ENCODE measurements around the gene NFIA. TPM values are rescaled to one million over a fixed set of nuclear protein-coding genes. Genes with fewer than 3 reads are reported as not detected.

The NFIA gene
- polyA plus RNA-seq, 1 donor (not counting 4 experiments of a cell fraction or from before 2014, with no cell fraction given): 14.7 TPM

DNA sequence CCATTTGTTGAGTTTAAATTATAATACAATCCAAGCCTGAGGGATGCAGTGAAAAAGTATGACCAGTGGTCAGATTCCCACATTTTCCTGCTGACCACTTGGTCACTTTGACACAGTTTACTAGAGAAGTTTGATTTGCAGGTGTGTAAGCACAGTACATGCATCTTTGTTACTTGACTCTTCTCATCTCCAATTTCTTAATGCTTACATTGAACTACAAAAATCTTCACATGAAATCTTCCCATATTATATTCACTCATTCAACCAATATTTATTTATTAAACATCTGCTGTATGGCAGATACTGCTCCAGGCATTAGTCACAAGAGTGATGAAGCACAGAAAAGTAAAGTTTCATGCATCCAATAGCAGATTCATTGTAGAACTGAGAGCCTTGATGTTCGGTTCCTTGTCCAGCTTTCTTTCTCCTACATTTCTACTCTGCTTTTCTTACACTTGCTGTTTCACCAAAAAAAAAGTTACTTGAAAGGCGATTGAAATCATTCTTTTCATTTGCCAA lies 211.7 kb downstream of the NFIA start:
- H4K20me1 ChIP-seq (ENCODE audit: control insufficient read depth, extremely low read depth, insufficient read depth, low read length): no peaks in the 10 kb centered on the region
- no peak overlapping the region for H2AFZ ChIP-seq (ENCODE audit: control insufficient read depth, low read length)
- H3K4me2 ChIP-seq (ENCODE audit: control insufficient read depth, extremely low read depth, insufficient read depth, low read depth, low read length): no peak overlapping the region
- dilution Hi-C loops (cut with MboI; ENCODE audit: extremely low pct_ligation_motif_present, low sequenced_read_pairs): no loop called here
- H3K4me3 ChIP-seq (ENCODE audit: control insufficient read depth in 2 of 3, extremely low read depth in 1 of 3, insufficient read depth in 2 of 3, low read depth in 1 of 3, low read length in 3 of 3): no peak overlapping the region
- no peak overlapping the region for H3K9ac ChIP-seq (ENCODE audit: control insufficient read depth, extremely low read depth, insufficient read depth, low read length)
- no peak for DNase-seq (ENCODE audit: low read depth, low spot score)
- H3K9me1 ChIP-seq (ENCODE audit: control insufficient read depth, extremely low read depth, insufficient read depth, low read length): no peaks in the 10 kb centered on the region
- H3K9me3 ChIP-seq (ENCODE audit: control insufficient read depth, low read depth, low read length): no peaks in the 10 kb centered on the region
- no peaks in the 10 kb centered on the region for H3K36me3 ChIP-seq (ENCODE audit: control insufficient read depth in 2 of 2, extremely low read depth in 1 of 2, insufficient read depth in 2 of 2, low read length in 2 of 2)
- no peak for TF ChIP-seq EZH2 (IDR thresholded peaks at IDR 0.05; ENCODE audit: low read length)
- TF ChIP-seq, protein P1, sequence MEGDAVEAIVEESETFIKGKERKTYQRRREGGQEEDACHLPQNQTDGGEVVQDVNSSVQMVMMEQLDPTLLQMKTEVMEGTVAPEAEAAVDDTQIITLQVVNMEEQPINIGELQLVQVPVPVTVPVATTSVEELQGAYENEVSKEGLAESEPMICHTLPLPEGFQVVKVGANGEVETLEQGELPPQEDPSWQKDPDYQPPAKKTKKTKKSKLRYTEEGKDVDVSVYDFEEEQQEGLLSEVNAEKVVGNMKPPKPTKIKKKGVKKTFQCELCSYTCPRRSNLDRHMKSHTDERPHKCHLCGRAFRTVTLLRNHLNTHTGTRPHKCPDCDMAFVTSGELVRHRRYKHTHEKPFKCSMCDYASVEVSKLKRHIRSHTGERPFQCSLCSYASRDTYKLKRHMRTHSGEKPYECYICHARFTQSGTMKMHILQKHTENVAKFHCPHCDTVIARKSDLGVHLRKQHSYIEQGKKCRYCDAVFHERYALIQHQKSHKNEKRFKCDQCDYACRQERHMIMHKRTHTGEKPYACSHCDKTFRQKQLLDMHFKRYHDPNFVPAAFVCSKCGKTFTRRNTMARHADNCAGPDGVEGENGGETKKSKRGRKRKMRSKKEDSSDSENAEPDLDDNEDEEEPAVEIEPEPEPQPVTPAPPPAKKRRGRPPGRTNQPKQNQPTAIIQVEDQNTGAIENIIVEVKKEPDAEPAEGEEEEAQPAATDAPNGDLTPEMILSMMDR (optimal IDR thresholded peaks at IDR 0.05 in 1 of 3, IDR thresholded peaks at IDR 0.05 in 1 of 3, conservative IDR thresholded peaks at IDR 0.05 in 1 of 3; ENCODE audit: extremely low read depth in 1 of 3, insufficient read depth in 2 of 3, low read length in 3 of 3): no peak
- no peaks in the 10 kb centered on the region for H3K27me3 ChIP-seq (ENCODE audit: control insufficient read depth, extremely low read depth, insufficient read depth, low read length)
- H3K27ac ChIP-seq (ENCODE audit: control insufficient read depth, insufficient read depth, low read length): peak overlapping the region; percentile 58
- H3K79me2 ChIP-seq (ENCODE audit: control insufficient read depth, insufficient read depth, low read length): peaks cover 7% of the 10 kb centered on the region
- peaks cover 17% of the 10 kb centered on the region for H3K4me1 ChIP-seq (ENCODE audit: control insufficient read depth, extremely low read depth, insufficient read depth, low read length)
- no peak for FAIRE-seq

DNA sequence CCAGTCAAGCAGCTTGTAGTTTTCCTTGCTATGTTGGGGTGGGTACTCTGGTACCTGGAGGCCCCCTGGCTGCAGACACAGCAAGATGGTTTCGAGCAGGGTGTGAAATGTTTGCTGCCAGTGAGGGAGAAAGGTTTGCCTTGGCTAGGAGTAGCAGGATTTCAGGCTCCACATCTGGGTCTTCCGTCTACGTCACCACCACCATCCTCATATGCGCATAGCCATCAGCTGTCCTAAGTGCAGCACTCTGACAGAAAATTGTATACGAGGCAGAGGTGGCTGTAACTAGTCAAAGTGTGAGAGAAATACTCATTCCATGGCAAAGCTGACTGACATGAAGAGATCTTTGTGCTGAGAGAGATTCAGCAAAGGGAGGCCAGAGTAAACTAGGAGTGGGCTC lies 212.6 kb downstream of the NFIA start:
- dilution Hi-C loops (cut with MboI; ENCODE audit: extremely low pct_ligation_motif_present, low sequenced_read_pairs): no loop called here
- DNase-seq (ENCODE audit: low read depth, low spot score) (no peak), FAIRE-seq (no peak)
- no peak overlapping the region for H3K9ac ChIP-seq (ENCODE audit: control insufficient read depth, extremely low read depth, insufficient read depth, low read length)
- H3K4me1 ChIP-seq (ENCODE audit: control insufficient read depth, extremely low read depth, insufficient read depth, low read length): peaks cover 17% of the 10 kb centered on the region
- no peaks in the 10 kb centered on the region for H3K9me1 ChIP-seq (ENCODE audit: control insufficient read depth, extremely low read depth, insufficient read depth, low read length)
- no peaks in the 10 kb centered on the region for H3K36me3 ChIP-seq (ENCODE audit: control insufficient read depth in 2 of 2, extremely low read depth in 1 of 2, insufficient read depth in 2 of 2, low read length in 2 of 2)
- no peak overlapping the region for H3K4me3 ChIP-seq (ENCODE audit: control insufficient read depth in 2 of 3, extremely low read depth in 1 of 3, insufficient read depth in 2 of 3, low read depth in 1 of 3, low read length in 3 of 3)
- H3K27me3 ChIP-seq (ENCODE audit: control insufficient read depth, extremely low read depth, insufficient read depth, low read length): no peaks in the 10 kb centered on the region
- H4K20me1 ChIP-seq (ENCODE audit: control insufficient read depth, extremely low read depth, insufficient read depth, low read length): no peaks in the 10 kb centered on the region
- H3K79me2 ChIP-seq (ENCODE audit: control insufficient read depth, insufficient read depth, low read length): peaks cover 7% of the 10 kb centered on the region
- H2AFZ ChIP-seq (ENCODE audit: control insufficient read depth, low read length): no peak overlapping the region
- H3K27ac ChIP-seq (ENCODE audit: control insufficient read depth, insufficient read depth, low read length): no peak overlapping the region
- no peak overlapping the region for H3K4me2 ChIP-seq (ENCODE audit: control insufficient read depth, extremely low read depth, insufficient read depth, low read depth, low read length)
- no peak for TF ChIP-seq EZH2 (IDR thresholded peaks at IDR 0.05; ENCODE audit: low read length)
- TF ChIP-seq, protein P1 (optimal IDR thresholded peaks at IDR 0.05 in 1 of 3, IDR thresholded peaks at IDR 0.05 in 1 of 3, conservative IDR thresholded peaks at IDR 0.05 in 1 of 3; ENCODE audit: extremely low read depth in 1 of 3, insufficient read depth in 2 of 3, low read length in 3 of 3): no peak
- H3K9me3 ChIP-seq (ENCODE audit: control insufficient read depth, low read depth, low read length): no peaks in the 10 kb centered on the region
